ENCODE results near the gene PC.

Gene PC

GRCh38 chr11:66885950-66886440 lies 72.2 kb downstream of the PC start:
- no peak for DNase-seq

- DNase-seq = no peak
Observed at GRCh38 chr11:66885469-66885868, 72.7 kb downstream of the PC start.

GRCh38 chr11:66884443-66884842 lies 73.7 kb downstream of the PC start:
- DNase-seq = no peak

DNA sequence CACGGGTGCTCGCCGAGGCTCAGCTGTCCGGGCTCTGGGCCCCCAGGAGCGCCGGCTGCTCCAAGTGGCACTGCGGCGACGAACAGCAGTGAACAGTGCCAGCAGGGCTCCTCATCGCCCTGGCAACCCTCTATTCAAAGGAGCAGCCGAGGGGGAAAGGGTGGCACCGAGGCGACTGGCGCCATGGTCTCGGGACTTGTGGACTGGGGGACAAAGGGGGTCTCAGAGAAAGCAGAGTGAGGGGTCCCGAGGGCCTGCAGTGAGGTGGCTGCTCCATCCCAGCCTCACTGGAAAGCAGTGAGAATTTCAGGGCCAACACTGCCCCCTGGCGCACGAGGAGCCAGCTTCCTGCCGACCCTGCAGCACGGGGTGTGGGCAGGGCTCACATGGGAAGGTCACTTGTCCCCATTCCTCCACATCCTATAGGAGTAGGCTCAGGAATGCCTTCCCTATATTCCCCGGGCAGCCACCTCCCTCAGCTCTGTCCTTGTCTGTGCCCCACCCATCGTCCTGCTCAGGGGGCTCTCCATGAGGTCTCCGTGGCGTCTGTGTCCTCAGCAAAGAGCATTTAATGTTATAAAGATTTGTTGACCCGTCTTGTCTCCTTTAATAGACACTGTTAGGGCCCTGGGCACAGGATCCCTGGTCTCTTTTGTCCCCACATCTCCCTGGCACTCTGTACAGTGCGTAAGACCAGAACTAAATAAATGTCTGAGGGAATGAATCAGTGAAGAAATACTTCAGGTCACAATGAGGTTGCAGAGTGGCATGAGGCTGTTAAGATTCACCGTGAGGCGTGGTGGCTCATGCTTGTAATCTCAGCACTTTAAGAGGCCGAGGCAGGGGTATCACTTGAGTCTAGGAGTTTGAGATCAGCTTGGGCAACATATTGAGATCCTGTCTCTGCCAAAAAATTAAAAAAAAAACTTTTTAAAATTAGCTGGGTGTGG lies 74.9 kb downstream of the PC start:
- peak in 57 of 58 donors; percentile 20 to 89 (median 70) for DNase-seq

GRCh38 chr11:66882561-66883015 lies 75.6 kb downstream of the PC start:
- DNase-seq = peak in 40 of 58 donors; percentile 33 to 77 (median 54)

GRCh38 chr11:66881927-66882452 lies 76.2 kb downstream of the PC start:
- peak in 4 of 58 donors; percentile 38 to 68 (median 52) for DNase-seq

DNA sequence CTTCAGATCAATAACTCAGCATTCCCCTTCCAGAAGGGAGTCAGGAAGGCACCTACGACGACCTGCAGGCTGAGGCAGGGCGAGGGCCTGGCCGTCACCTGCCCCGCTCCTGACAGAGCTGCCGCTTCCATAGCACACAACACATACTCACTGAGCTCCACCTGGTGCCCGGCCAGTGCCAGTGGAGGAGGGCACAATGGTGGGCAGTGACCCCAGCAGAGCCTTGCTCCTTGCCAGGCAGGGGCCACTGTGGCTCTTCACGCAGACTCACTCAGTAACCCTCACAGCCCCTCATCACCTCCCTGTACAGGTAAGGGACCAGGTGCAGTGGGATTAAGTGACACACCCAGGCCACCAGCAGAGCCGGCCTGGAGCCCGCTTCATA lies 76.7 kb downstream of the PC start:
- no peak for DNase-seq

DNA sequence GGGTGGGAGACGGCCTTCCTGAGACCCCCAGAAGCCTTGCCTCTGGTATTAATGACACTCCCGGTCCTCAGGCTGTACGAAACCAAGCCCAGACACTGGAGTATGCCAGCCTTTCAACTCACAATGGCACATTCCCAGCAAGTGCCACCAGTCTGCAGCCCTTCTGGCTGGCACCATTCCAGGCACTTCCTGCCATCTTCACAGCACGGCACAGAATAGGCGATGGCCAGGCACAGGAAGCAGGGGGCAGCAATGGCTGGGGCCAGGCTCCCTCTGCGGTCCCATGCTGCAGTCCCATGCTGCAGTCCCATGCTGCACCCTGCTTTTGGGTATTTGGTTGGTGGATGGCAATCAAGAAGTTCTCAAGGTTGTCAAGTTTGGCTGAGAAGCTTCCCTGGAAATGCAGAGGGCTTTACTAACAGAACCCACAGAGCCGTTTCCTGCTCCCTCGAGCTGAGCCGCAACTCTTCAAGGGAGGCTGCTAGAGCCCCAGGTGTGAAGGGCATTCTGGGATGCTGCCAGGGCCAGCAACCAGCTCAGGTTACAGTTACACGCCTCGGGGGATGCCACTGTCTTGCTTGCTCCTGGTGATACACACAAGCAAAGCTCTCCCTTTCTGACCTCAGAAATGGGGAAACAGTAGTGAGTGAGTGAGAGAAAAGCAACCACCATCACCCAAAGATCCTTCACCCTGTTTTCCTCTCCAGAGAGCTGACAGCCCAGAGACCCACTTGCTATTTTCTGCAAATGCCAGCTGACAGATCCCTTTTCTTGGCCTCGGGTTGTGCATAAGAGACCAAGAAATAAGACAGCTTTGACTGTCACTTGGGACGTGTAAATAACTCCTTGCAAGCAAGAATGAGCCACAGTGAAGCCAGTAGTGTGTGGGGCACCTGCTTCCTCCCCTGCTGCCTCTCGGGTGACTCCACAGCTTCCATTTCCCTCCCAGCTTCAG lies 77.4 kb downstream of the PC start:
- peak in 46 of 58 donors; percentile 11 to 82 (median 50) for DNase-seq

- no peak for DNase-seq
Observed at GRCh38 chr11:66879999-66880398, 78.2 kb downstream of the PC start.

DNA sequence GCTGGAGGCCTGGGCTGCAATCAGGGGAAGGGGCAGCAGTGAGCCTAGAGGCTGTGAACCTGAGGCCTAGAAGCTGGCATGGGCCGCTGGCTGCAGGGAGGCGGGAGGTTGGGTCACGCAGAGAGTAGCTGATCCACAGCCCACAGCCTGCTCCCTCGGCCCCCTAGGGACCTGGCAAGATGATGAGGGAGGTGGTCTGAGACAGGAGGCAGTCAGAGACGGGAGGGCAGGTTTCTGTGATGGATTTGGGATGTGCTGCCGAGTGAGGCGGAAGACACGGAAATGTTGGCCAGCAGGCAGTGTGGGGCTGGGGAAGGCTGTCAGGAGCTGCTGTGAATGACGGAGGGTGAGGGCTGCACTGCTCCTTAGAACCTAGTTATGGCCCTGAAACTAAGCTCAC lies 78.6 kb downstream of the PC start:
- no peak for DNase-seq

- DNase-seq = no peak
Observed at GRCh38 chr11:66879000-66879399, 79.2 kb downstream of the PC start.

DNA sequence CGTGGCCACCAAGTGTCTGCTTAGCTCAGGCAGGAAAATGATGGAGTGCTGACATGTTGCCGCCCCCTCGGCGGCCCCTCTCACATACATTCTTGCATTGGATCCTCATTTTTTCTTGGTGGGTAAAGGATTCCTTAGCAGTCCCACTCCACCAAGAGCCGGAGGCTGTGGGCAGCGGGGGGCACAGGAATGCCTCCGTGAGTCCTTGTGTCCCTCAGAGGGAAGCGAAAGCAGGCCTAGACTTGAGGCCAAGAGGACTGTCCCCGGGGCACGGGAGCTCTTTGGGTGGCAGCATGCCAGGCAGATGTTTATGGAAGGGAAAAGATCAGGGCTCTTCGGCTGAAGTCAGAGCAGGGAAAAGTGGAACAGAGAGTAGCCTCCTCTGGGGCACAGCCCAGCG lies 79.7 kb downstream of the PC start:
- DNase-seq = no peak

DNA sequence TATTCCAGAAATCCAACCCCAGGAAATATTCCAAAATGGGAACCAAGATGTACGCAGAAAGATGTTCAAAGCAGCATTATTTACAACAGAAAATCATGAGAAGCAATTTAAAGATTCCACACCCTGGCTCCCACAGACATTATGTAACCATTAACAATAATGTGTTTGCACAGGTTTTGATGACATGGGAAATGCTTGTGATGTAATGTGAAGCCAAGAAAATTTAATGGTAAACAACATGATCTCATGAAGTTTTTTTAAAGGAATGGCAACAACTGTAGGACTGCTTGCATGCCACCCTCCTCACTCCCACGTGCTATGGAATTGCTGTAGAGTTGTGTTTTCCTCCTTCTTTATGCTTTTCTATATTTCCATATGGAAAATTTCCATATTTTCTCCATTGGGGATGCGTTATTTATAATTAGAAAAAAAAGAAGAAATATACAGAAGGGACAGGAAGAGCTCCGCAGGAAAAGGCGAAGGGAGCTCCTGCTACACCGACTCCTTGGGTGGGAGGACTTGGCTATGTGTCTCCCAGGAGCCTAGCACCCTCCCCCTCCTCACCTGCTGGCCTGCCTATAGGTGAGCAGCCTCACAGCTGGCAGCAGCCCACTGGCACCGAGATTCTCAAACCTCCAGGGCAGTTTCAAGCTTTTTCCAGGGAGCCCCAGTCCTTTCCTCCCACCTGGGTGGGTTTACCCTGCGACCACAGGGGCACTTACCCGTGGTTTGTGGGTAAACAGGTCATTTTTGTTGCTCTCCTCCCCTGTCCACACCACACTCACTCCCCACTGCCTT lies 80.4 kb downstream of the PC start:
- DNase-seq = no peak

GRCh38 chr11:66875378-66875777 lies 82.8 kb downstream of the PC start:
- DNase-seq = no peak

GRCh38 chr11:66874232-66874631 lies 84.0 kb downstream of the PC start:
- no peak for DNase-seq

GRCh38 chr11:66871521-66871901 lies 86.7 kb downstream of the PC start:
- DNase-seq = no peak

DNA sequence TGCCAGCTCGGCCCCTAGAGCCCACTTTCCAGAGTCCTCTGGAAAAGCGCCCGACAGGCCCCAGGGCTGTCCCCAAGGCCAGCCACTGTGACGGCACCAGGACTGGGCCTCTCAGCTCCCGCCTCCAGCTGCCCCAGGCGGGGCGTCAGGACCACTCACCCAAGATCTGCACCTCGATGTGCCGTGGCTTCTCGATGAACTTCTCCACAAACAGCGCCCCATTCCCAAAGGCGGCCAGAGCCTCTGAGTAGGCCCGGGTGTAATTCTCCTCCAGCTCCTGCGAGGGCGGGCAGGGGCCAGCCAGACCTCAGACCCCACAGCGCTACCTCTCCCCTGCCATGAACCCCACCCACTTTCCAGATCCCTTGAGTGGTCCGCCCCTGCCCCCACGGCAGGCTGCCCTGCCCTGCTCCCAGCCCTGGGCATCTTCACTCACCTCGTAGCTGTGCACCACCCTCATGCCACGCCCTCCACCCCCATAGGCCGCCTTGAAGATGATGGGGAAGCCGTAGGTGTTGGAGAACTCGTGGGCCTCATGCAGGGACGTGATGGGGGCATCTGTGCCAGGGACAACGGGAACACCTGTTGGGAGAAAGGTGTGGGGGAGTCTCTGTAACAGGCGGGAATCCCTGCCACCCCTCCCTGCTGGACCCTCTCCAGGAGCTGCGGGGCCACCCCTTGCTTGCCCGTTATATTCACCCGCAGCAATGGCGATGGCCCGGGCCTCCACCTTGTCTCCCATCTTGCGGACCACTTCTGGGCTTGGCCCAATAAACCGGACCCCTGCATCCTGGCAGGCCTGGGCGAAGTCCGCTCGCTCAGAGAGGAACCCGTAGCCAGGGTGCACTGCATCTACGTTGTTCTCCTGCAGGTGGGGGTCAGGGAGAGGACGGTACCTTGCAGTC lies 87.3 kb downstream of the PC start:
- no peak for DNase-seq

GRCh38 chr11:66870131-66870530 lies 88.1 kb downstream of the PC start:
- DNase-seq = no peak

DNA sequence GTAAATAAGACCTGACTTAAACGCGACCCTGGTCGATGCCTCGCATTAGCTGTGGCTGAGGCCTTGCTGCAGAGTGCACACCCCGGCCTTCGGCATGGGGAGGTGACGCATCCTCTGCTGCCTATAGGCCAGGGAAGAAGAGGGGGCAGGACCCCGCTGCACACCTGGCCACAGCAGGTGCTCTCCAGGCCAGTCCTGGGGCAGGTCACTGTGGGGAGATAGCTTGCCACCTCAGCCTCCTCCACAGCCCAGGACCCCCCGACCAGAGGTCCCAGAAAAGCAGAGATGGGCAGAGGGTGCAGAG lies 88.7 kb downstream of the PC start:
- DNase-seq = no peak

Data from anterior cingulate cortex (tissue), 58 donors.